Stimulated activated CD4-positive, alpha-beta T cell treated with anti-CD3 and anti-CD28 coated beads, TNF-alpha, amount 100 ng/mL, for 4 hours (primary cell): ENCODE data around the gene DLGAP1.

ENCODE experiments used
- DNase-seq, 3 experiments: peaks; one replicate each; pipeline ENCODE4 v3.0.0-alpha.2; 2020; ENCODE audit warnings: low read depth in 3 of 3

DLGAP1 gene

DNA sequence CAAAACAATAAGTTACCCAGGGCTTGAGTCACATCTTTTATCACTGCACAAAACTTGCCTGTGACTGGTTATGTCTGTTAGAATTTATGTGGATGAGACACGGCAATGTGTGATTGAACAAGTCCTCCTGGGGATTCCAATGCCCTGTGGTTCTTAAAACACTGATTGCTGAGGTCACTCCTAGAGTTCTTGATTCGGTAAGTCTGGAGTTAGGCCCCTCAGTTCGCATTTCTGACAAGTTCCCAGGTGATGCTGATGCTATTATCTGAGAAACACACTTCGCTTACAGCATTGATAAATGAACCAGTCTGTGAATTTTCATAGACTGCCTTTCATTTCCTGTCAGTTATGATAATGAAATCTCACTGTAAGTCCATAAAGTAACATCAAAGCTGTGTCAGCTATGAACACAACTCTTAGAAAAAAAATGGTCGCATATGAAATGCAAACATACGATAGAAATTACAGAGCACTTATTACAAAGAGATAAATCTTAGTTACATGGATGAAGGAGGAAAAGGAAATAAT is 214.0 kb downstream of the DLGAP1 start:
- DNase-seq: no peak

DNA sequence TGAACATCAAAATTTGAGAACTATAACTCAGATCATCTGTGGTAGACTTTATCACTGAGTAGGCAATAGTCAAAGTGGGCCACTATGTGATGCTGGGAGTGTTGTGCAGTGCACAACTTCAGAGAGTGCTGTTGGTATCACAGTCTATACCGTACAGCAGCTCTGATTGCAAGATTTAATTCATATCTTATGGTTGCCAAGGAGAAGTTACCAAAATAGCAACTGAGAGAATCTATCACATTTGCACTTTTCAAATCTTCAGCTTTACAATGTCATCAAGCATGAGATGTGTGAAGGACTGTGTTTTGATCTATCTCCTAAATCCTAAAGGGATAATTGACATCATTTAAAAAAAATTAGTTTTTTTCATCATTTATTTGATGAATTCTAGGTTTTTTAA is 216.1 kb downstream of the DLGAP1 start:
- DNase-seq: no peak

DNA sequence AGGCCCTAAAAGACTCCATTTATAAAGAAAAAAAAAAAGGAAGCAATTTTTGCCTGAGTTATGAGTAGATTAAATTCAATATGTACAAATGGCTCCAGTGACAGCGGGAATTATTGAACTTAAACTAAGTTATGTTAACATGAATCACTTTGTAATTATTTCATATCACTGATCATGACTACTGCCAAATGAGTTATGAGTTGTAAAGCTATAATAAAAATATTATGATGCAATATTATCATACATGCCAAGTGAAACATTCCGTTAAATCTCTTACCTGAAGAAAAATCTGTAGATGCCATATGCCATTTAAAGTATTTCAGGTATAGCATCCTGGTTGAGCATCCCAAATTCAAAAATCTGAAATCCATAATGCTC is 217.5 kb downstream of the DLGAP1 start:
- DNase-seq: no peak

DNA sequence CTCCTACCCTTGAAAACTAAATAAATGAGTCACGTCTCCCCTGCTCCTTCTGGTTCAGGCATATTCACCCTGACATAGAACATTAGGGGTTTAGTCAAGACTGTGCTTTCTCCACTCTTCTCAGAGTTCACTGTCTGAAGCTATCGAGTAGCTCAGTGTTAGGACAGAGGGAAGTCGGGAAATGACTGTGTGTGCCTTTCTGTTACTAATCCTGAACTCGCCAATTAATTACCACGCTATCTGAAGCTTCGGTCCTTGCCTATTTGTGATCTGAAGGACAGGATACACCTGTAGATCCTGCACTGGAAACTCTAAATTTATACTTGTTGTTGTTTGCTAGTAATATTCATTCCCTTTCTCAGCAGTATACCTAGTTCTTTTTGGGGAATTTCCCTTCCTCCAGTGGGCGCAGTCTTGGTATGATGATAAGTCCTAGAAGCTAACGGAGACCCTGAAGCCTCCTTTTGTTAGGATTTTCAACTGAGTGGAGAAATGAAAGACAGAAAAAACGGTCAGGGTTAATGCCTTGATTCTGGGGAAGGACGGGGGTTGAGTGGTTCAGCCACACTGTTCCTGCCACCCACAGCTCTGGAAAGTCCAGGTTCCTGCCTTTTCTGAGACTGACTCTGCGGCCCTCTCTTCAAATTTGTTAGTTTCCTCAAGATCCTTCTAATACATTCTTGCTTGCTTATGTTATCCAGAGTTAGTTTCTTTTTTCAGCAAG is 218.0 kb downstream of the DLGAP1 start:
- DNase-seq: no peak

DNA sequence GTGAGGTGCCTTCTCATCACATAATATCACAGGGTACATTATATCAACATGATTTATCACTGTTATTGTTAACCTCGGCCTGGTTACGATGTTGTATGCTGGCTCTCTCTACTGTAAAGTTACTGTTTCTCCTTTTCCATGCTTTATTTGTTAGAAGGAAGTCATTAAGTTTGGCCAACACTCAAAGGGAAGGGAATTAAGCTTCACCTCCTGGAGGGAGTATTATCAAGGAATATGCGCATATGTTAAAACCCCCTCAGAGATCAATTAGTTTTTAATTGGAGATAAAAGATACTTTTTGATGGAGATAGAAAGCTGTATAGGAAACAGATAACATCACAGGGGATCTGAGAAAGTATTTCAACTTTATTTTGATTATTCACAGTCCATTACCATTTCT is 221.6 kb downstream of the DLGAP1 start:
- DNase-seq: no peak

DNA sequence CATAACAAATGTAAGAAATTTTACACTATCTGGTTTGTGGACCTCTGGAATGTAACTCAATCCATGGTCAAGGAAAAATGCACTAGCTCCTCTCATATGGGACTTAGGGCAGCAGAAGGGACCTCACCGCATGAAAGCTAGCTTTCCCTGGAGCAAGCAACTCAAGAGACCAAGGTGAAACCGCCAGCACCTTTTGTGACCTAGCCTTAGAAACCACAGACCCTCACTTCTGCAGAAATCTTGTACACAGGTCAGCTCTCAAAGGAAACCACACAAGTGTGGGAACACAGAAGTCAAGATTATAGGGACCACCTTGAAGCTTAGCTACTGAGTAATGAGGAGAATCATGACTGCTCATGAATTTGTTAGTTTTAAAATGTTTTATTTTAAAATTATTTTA is 222.5 kb downstream of the DLGAP1 start:
- no peak for DNase-seq

DNA sequence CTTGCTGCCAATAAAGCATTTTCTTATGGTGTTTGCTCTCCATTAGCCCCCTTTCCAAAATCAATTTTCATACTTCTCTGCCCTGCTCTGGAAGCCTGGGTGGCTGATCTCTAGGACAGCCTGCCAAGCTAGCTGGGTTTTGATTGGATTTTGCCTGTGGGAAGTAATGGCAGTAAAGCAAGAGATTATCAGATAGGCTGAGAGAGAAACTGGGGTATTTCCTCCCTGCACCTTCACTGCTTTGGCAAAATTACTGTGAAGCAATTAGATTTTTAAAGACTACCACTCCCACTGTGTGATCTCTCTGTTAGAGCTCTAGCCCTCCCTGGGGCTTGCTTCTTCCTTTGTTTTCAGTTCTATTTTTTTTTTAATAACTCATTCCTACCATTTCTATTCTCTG is 223.8 kb downstream of the DLGAP1 start:
- DNase-seq: no peak

DNA sequence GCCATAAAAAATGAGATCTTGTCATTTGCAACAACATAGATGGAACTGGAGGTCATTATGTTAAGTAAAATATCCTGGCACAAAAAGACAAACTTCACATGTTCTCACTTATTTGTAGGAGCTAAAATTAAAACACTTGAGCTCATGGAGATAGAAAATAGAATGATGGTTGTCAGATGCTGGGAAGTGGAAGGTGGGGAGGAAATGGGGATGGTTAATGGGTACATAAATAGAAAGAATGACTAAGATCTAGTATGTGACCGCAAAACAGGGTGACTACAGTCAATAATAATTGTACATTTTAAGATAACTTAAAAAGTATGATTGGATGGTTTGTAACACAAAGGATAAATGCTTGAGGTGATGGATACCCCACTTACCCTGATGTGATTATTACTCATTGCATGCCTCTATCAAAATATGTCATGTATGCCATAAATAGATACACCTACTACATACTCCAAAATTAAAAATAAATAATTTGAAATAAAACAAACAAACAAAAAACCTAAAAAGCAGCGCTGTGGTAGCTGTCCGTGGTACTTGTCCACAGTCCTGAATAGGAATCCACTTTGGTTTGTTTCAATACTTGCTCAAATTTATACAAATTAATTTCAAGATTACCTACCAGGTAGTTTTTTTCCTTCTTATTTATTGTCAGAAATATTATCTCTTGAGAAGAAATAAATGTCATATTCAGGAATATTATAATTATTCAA is 224.5 kb downstream of the DLGAP1 start:
- no peak for DNase-seq

DNA sequence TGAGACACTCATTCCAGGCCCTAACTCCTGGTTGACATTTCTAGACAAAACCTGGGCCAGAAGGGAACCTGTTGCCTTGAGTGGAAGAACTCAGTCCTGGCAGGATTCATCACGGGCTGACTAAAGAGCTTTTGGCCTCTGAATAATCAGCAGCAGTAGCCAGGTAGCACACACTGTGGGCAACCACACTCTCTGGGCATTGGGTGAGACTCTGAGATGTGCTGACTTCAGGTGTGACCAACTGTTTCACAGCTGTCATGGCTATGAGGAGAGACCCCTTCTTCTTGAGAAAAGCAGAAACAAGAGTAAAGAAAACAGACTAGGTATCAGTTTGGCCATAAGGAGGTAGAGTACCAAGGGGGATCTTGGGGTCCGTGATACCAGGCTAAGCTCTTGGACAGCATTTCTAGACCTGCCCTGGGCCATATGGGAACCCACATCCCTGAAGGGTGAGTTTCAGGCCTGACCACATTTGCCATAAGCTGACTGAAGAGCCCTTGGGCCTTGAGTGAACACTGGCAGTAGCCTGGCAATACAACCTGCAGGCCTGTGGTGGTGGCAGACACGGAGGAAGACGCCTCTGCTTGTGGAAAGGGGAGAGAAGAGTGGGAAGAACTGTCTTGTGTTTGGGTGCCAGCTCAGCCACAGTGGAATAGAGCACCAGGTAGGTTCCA is 230.9 kb downstream of the DLGAP1 start:
- no peak for DNase-seq

DNA sequence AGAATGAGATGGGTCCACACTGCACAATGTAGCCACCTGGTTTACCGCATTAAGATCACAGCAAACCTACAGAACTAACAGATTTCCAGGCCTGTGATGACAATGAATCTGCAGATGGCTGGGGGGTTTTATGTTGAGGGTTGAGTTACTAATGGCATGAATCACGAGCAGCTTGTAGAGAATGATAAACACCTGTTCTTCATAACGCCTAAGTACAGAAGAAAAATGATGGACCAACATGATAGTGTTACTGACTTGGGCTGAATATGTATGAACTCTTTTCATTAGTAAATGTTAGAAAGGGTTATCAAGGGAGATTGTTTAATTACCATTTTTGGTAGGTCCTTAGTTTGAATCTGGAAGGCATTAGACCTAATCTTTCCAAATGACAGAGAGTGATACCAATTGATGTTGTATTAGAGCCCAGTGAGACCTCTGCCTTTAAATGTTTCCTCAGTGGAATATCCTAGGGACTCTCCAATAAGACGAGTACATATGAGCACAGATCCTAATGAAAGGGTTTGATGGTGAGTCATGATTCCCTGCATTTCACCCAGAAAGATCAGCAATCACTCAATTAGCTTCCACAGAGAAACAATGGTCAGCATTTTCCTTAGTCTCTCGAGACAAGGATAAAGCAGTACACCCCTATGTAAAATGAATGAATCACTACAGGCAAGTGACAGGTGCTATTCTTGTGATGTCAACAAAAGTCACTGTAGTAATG is 243.8 kb downstream of the DLGAP1 start:
- no peak for DNase-seq

DNA sequence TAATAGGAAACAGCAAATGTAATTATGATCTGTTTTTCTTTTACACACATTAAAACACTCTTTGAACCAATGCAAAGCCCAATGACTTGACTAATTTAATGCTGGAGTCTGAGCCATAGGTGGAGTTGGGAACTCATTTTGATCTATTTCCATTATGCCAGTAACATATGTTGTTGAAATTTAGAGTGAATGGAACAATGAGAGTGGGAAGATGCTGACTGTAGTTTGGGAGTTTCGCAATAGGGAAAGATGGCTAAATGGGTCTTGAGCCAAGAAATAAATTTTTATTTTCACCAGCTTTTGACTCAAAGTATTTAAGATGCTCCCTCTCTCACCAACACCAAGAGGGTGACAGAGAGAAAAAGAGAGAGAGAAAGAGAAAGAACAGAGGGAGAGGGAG is 246.7 kb downstream of the DLGAP1 start:
- no peak for DNase-seq

DNA sequence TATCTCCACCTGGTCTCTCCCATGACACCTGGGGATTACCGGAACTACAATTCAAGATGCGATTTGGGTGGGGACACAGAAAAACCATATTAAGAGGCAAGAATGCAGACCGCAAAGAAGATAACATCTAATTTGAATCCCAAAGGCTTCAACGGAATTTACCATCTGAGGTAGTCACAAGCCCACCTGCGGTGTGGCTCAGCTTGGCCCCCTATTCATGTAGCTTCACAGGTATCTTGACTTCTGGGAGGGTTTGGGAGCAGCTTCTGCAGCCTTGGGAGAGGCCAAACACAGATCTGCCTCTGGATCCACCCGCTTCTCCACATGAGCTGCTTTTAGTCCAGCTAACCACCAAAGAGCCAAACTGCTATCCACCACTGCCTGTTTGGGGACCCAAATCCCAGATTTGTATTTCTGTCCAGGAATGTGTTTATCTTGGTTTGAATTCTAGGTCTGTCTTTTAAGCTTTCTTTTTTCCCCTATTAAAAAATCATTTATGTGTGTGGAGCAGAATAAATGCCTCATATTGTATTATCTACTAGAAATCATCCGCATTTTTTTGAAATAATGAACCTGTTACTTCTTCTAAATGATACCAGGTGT is 247.6 kb downstream of the DLGAP1 start:
- DNase-seq: no peak

DNA sequence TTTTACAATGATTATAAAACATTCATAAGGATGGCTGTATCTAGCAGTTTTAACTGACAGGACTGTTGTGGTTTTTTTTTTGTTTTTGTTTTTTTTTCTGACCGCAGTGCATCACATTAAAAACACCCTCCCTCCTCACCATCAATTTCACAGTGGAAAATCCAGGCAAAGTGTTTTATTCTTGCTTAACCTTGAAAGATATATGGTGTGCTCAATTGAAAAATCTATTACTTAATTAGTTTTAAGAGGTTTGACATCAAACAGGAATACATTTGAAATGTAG is 250.7 kb downstream of the DLGAP1 start:
- no peak for DNase-seq

DNA sequence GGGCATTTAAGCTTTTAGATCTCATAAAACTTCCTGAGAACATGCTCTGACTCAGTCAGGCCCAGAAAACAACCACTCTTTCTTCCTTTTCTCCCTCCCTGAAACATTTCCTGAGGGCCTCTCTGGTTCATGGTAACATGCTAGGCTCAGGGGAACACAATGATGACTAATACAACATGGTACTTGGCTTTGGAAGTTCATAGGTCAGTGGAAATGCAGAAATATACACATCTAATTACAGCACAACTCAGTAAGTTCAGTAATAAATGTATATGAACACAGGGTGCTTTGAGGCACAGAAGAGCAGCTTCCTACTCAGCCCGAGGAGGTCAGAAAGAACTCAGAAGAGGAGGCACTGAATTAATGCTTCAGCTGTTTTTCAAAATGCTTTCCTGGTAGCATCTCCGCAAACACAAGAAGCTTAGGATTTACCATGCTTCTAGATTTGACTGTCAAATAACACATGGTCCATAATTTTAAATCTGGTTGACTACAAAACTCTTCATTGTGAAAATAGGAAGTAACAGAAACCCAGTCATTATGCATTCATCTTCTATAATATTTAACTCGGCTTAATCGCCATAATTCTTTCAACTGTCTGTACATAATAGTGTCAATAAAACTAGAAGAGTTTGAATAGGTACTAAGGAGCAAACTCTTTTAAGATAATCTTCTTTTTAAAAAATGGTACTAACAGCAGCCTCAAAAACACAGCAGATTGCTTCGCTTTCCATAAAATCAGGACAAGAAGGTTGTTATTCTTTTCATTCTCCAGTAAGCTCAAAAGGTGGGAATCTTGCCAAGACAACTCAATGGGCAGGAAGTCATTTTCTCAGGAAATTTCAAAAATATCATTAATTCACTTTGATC is 251.3 kb downstream of the DLGAP1 start:
- DNase-seq: no peak

DNA sequence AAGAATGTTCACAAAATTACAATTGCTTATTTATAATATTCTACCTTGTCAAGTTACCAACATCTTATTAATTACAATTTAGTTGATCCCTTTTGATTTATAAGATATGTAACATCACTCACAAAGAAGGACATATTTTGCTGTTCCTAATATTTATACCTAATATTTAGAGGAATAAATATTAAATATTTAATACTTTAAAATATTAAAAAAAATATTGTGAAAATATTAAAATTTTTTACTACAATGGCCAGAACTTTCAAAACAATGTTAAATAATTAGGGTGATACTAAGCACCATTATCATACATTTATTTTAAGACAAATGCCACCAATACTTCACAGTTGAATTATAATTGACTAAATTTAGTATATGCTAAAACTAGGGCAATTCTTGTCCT is 254.7 kb downstream of the DLGAP1 start:
- DNase-seq: no peak

DNA sequence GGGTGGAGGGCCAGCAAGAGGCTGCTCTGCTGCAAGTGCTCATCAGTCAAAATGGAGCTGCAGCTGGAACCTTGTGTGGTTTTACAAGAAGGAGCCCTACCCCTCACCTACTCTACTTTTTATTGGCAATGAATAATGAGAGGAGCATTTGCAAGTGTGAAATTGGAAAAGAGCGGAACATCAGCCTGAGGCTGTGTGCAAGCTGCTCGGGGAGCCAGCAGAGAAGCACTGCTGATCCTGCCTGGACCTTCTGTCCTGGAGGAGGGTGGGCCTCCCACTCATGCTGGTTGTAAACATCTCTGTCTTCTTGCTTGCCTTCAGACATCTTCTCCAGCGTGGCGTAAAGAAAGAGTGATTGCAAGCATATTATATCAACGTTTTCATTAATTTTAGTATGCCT is 256.2 kb downstream of the DLGAP1 start:
- DNase-seq: no peak

DNA sequence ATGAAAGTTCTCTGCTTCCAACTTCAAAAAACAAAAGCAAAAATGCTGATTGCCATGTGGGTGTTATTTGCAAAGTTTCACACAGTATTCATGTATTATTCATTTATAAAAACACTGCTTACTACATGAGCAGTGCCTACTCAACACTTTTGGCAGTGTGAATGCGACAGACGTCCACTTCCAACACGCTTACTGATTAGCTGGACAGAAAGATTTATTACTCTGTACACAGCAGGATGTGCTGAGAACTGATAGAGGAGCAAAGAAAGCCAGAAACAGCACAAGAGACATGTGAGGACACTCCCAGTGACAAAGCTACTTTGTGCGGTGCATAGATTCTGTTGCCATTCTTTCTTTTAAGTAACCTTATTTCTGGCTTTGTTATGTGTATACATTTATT is 258.8 kb downstream of the DLGAP1 start:
- DNase-seq: no peak

DNA sequence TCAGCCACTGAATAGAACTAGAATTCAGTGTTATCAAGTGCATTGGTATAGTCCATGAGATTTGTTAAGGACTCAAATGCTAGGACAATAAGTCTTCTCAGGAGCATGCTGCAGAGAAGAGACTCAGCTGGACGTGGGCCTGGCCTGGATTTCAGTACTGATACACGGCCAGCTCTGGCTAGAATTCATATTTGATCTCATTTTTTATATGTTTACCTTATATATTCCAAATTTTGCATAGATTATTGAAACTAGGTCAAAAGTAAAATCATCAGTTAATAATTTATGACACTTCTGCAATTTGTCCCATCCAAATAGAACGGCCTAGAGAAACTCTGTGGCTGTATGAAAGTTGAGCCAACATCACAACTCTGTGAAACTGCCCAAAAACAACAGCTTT is 262.0 kb downstream of the DLGAP1 start:
- no peak for DNase-seq

DNA sequence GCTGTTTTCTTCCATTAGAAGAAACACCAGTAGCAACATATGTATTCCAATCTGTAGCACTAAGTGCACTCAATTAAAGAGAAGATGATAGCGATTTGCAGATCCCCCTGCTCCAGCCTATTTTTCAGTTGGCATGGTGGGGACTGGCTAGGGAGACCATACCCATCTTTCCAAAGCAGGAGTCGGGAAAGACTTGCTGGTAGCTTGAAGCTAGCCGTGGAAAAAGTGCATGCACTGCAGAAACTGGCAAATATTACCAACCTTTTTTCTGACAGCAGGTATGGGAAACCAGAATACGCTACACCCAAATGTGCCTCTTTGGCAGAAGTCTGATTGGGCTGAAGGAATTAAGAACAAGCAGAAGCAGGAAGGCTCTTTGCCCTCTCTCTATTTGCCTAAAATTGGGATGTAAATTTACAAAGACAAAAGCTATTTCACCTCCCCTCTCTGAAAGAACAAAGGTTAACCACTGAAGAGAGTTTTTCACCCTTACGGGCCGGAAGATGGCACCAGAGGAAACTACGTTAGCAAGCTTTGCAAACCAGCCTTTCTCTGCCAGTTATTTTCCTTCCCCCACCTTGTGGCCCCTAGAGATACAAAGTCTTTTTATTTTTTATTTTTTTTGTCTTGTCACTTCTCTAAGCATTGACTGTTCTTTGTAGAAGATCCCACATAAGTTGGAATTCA is 273.1 kb downstream of the DLGAP1 start:
- DNase-seq: no peak

DNA sequence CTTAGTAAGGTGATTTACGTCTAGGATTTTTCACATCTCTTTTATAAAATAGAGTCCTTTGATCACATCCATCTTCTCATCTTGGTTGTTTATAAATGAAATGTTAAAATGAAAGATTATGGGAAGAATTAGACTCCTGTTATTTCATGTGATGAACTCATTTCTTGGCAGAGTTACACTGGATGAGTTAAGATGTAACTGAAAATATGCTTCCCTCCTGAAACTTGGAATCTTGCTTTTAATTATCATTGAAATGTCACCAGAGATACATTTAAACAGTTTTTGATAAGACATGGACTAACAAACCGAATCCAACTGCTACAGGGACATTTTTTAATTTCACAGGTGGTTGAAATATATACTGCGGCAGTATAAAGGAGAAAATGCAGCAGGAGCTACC is 274.0 kb downstream of the DLGAP1 start:
- no peak for DNase-seq
